ENCODE data around the gene FAM193B.

Gene FAM193B

DNA sequence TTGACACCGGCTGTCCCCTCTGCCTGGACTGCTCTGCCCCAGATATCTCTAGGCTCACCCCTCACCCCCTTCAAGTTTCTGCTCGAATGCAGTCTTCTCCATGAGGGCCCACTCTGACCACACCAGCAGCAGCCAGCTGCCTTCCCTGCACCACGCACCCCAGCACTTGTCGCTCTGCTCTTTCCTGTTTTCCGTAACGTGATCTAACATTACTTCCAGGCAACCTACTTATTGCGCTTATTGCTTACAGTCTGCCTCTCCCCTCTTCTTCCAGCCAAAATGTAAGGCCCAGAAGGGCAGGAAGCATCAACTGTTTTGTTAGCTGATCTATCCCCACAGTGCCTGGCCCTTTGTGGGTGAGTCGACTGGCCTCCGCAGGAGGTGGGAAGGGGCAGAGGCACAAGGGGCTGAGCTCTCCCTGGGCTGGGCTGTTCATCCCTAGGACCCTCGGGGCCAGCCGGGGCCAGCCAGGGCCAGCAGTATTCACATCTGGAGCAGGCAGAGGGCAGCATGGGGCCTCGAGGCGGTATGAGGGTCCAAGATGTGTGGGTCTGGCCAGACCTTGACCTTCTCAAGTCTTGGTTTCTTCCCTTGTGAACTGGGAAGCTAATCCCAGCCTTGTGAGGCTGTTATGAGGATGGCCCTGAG is 69.3 kb downstream of the FAM193B start:
- Histone ChIP-seq H3K27ac (replicated peaks) (no peak overlapping the region), H3K4me3 (replicated peaks; ENCODE audit: insufficient read depth, low read length) (no peak overlapping the region), H3K27me3 (ENCODE audit: insufficient read depth, poor library complexity, severe bottlenecking) (no peaks in the 10 kb centered on the region)
- no peak for TF ChIP-seq GABPA (IDR thresholded peaks at IDR 0.05; ENCODE audit: low read depth)
- TF ChIP-seq SPI1 (IDR thresholded peaks at IDR 0.05; ENCODE audit: borderline replicate concordance, low read depth): no peak
- TF ChIP-seq, protein P1, sequence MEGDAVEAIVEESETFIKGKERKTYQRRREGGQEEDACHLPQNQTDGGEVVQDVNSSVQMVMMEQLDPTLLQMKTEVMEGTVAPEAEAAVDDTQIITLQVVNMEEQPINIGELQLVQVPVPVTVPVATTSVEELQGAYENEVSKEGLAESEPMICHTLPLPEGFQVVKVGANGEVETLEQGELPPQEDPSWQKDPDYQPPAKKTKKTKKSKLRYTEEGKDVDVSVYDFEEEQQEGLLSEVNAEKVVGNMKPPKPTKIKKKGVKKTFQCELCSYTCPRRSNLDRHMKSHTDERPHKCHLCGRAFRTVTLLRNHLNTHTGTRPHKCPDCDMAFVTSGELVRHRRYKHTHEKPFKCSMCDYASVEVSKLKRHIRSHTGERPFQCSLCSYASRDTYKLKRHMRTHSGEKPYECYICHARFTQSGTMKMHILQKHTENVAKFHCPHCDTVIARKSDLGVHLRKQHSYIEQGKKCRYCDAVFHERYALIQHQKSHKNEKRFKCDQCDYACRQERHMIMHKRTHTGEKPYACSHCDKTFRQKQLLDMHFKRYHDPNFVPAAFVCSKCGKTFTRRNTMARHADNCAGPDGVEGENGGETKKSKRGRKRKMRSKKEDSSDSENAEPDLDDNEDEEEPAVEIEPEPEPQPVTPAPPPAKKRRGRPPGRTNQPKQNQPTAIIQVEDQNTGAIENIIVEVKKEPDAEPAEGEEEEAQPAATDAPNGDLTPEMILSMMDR (IDR thresholded peaks at IDR 0.05; ENCODE audit: insufficient read depth, low read length): no peak
- TF ChIP-seq, protein P2, sequence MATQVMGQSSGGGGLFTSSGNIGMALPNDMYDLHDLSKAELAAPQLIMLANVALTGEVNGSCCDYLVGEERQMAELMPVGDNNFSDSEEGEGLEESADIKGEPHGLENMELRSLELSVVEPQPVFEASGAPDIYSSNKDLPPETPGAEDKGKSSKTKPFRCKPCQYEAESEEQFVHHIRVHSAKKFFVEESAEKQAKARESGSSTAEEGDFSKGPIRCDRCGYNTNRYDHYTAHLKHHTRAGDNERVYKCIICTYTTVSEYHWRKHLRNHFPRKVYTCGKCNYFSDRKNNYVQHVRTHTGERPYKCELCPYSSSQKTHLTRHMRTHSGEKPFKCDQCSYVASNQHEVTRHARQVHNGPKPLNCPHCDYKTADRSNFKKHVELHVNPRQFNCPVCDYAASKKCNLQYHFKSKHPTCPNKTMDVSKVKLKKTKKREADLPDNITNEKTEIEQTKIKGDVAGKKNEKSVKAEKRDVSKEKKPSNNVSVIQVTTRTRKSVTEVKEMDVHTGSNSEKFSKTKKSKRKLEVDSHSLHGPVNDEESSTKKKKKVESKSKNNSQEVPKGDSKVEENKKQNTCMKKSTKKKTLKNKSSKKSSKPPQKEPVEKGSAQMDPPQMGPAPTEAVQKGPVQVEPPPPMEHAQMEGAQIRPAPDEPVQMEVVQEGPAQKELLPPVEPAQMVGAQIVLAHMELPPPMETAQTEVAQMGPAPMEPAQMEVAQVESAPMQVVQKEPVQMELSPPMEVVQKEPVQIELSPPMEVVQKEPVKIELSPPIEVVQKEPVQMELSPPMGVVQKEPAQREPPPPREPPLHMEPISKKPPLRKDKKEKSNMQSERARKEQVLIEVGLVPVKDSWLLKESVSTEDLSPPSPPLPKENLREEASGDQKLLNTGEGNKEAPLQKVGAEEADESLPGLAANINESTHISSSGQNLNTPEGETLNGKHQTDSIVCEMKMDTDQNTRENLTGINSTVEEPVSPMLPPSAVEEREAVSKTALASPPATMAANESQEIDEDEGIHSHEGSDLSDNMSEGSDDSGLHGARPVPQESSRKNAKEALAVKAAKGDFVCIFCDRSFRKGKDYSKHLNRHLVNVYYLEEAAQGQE (IDR thresholded peaks at IDR 0.05; ENCODE audit: insufficient replicate concordance, low read depth): no peak
- TF ChIP-seq POLR2AphosphoS5 (IDR thresholded peaks at IDR 0.05; ENCODE audit: low read depth): no peak
- no peak for DNase-seq (ENCODE audit: low read depth in 1 of 2, low spot score in 1 of 2)

DNA sequence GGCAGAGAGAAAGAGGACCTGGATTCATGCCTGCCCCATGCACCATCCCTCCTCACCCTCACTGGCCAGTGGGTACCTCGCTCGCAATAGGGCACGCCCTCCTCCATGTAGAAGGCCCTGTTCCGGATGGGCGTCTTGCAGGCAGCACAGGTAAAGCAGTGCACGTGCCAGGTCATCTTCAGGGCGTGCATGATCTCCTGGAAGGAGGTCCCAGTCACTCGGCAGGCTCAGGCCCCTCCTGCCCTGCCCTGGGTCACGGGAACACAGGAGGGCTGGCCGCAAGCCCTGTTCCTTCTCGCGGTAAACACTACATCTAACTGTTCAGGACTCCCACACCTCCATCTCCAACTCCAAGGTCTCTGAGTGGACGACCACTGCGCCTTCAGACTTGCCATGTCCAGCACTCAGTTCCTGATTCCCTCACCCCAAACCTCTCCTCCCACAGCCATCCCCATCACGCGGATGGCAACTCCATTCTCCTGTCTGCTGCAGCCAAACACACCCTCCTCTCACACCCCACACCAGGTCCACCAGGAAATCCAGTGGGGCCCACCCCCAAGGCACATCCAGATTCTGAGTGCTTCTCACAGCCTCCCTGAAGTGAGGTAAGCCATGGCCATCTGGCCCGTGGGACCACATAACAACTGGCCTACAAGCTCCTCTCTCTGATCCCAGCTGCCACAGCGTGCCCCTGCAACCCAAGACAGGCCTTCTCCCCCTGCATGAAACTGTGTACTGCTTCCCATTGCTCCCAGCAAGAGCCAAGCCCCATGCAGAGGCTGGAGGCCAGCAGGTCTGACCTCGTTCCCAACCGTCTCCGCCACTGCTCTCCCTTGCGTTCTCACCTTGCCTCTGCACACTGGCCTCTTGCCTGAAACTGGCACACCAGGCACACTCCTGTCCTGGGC is 70.1 kb downstream of the FAM193B start:
- Histone ChIP-seq H3K27me3 (ENCODE audit: insufficient read depth, poor library complexity, severe bottlenecking) (no peaks in the 10 kb centered on the region), H3K27ac (replicated peaks) (no peak overlapping the region), H3K4me3 (replicated peaks; ENCODE audit: insufficient read depth, low read length) (no peak overlapping the region)
- TF ChIP-seq, protein P2 (IDR thresholded peaks at IDR 0.05; ENCODE audit: insufficient replicate concordance, low read depth): no peak
- no peak for TF ChIP-seq GABPA (IDR thresholded peaks at IDR 0.05; ENCODE audit: low read depth)
- TF ChIP-seq, protein P1 (IDR thresholded peaks at IDR 0.05; ENCODE audit: insufficient read depth, low read length): no peak
- DNase-seq (ENCODE audit: low read depth in 1 of 2, low spot score in 1 of 2): no peak

DNA sequence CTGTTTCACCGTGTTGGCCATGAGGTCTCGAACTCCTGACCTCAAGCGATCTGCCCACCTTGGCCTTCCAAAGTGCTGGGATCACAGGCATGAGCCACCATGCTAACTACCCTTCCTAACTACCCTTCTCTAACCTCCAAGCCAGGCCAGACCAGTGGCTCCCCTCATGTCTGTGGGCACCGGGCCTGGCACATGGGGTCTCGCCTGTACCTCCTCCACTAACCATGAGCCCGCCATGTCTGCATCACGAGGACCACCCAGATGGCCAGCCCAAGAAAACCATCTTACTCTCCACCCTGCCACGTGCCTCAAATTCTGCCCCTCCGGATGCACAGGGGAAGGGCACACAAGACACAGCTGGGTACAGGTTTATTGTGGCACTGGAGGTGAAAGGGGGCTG is 71.3 kb downstream of the FAM193B start:
- Histone ChIP-seq H3K4me3 (replicated peaks; ENCODE audit: insufficient read depth, low read length) (no peak overlapping the region), H3K27me3 (ENCODE audit: insufficient read depth, poor library complexity, severe bottlenecking) (no peaks in the 10 kb centered on the region), H3K27ac (replicated peaks) (no peak overlapping the region)
- TF ChIP-seq, protein P1 (IDR thresholded peaks at IDR 0.05; ENCODE audit: insufficient read depth, low read length): no peak
- no peak for TF ChIP-seq POLR2AphosphoS5 (IDR thresholded peaks at IDR 0.05; ENCODE audit: low read depth)
- TF ChIP-seq, protein P2 (IDR thresholded peaks at IDR 0.05; ENCODE audit: insufficient replicate concordance, low read depth): no peak
- no peak for TF ChIP-seq SPI1 (IDR thresholded peaks at IDR 0.05; ENCODE audit: borderline replicate concordance, low read depth)
- no peak for TF ChIP-seq GABPA (IDR thresholded peaks at IDR 0.05; ENCODE audit: low read depth)
- no peak for DNase-seq (ENCODE audit: low read depth in 1 of 2, low spot score in 1 of 2)

Measured in HL-60 (cell line).